ENCODE measurements around the gene PLXNA1. TPM values are rescaled to one million over a fixed set of nuclear protein-coding genes. Genes with fewer than 3 reads are reported as not detected.

PLXNA1 gene
- total RNA-seq, 2 donors from 2014 or later = 7.1 to 9.3 TPM

DNA sequence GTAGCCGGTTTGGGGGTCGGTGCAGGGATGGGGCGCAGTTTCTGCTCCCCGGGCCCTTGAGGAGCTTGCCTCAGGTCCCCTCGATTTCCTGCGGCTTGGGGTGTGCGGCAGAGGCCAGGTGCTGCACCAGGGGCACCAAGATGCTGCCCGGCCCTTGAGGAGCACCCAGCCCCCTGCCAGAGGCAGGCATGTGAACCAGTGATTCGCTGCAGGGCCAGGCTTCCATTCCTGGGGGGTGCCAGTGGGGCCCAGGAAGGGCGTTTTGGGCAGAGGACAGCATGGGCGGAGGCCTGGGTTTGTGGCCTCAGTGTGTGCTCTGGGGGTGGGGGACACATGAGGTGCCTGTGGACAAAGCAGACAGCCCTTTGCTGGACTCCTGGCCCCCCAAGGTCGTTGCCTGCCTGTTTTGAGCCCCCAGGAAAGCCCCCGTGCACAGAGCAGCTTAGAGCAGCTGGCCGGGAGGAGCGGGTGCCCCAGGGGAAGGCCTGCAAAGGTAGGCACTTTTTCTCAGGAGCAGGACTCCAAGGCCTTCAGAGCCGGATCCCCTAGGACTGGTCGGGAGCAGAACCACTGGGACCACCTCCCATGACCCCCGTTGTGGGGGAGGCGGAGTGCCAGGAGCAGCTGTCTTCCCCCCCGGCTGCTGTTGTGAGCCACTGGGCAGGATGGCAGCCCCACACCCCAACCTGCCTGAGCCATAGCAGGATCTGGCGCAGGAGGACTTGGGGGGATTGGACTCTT is 1.6 kb downstream of the PLXNA1 start:
- ATAC-seq (replicated peaks) = no peak
- H3K9me3 Mint-ChIP-seq = no peaks in the 10 kb centered on the region
- peak overlapping the region; percentile 39 for H3K4me3 Mint-ChIP-seq
- no peak overlapping the region for H3K27ac Mint-ChIP-seq
- no peaks in the 10 kb centered on the region for H3K36me3 Mint-ChIP-seq (ENCODE audit: low read depth)
- peaks cover 5% of the 10 kb centered on the region for H3K4me1 Mint-ChIP-seq
- no peaks in the 10 kb centered on the region for H3K27me3 Mint-ChIP-seq

- ATAC-seq (replicated peaks) = no peak
- Mint-ChIP-seq H3K36me3 (ENCODE audit: low read depth) (no peaks in the 10 kb centered on the region), H3K4me1 (peaks cover 5% of the 10 kb centered on the region), H3K4me3 (no peak overlapping the region), H3K9me3 (no peaks in the 10 kb centered on the region), H3K27ac (no peak overlapping the region), H3K27me3 (no peaks in the 10 kb centered on the region)
These were observed 2.4 kb downstream of the PLXNA1 start for GRCh38 chr3:126985132-126985985.

- Mint-ChIP-seq H3K27ac (no peak overlapping the region), H3K36me3 (ENCODE audit: low read depth) (peaks cover 3% of the 10 kb centered on the region), H3K4me3 (no peak overlapping the region), H3K27me3 (no peaks in the 10 kb centered on the region), H3K9me3 (no peaks in the 10 kb centered on the region), H3K4me1 (peaks cover 5% of the 10 kb centered on the region)
- ATAC-seq (replicated peaks) = no peak
These were observed 3.1 kb downstream of the PLXNA1 start for GRCh38 chr3:126986001-126986400.

DNA sequence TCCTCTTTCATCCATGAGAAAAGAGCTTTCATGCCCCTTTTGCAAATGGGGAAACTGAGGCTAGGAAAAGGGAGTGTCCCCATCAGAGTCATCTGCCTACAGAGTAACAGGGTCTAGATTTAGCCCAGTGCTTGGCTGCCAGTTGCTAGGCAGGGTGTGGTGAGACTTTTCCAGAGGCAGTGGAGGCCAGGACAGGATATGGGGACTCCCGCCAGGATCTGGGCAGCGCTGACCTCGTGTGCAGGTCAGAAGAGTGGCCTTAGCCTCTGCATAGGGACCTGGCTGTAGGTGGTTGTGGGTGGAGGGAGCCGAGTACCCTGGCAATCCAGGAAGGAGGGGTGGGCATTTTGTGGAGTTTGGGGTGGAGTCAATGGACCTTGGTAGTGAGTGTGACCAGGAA is 4.2 kb downstream of the PLXNA1 start:
- no peak overlapping the region for H3K4me3 Mint-ChIP-seq
- H3K27me3 Mint-ChIP-seq = no peaks in the 10 kb centered on the region
- H3K36me3 Mint-ChIP-seq (ENCODE audit: low read depth) = peaks cover 7% of the 10 kb centered on the region
- no peaks in the 10 kb centered on the region for H3K9me3 Mint-ChIP-seq
- H3K27ac Mint-ChIP-seq = no peak overlapping the region
- H3K4me1 Mint-ChIP-seq = peaks cover 5% of the 10 kb centered on the region
- no peak for ATAC-seq (replicated peaks)

DNA sequence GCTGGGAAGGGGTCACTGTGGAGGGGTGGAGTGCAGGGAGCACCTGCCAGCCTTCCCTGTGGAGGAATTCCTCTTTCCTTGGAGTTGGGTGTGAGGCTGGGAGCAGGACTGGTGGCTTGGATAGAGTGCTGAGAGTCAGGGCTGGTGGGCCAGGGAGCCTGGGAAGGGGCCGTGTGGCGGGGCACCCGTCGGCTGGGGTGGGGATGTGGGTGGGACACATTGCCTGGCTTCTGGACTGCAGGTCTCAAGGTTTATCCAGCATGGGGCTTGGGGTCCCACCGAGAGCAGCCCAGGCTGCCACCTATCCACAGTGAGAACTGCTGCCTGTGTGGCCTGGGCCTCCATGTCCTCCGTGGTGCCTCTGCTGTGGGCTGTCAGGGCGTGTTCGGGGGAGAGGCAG is 4.7 kb downstream of the PLXNA1 start:
- no peak overlapping the region for H3K4me3 Mint-ChIP-seq
- H3K27me3 Mint-ChIP-seq = no peaks in the 10 kb centered on the region
- no peak for ATAC-seq (replicated peaks)
- peaks cover 7% of the 10 kb centered on the region for H3K36me3 Mint-ChIP-seq (ENCODE audit: low read depth)
- peaks cover 5% of the 10 kb centered on the region for H3K4me1 Mint-ChIP-seq
- no peaks in the 10 kb centered on the region for H3K9me3 Mint-ChIP-seq
- H3K27ac Mint-ChIP-seq = no peak overlapping the region

DNA sequence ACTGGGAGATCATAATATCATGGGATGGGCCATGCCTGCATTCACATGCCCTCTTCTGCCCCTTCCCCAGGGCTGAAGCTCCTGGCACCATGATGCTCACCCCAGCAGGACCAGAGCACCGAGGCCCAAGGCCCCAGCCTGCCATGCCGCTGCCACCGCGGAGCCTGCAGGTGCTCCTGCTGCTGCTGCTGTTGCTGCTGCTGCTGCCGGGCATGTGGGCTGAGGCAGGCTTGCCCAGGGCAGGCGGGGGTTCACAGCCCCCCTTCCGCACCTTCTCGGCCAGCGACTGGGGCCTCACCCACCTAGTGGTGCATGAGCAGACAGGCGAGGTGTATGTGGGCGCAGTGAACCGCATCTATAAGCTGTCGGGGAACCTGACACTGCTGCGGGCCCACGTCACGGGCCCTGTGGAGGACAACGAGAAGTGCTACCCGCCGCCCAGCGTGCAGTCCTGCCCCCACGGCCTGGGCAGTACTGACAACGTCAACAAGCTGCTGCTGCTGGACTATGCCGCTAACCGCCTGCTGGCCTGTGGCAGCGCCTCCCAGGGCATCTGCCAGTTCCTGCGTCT is 5.6 kb downstream of the PLXNA1 start:
- ATAC-seq (replicated peaks) = no peak
- no peak overlapping the region for H3K27ac Mint-ChIP-seq
- peaks cover 7% of the 10 kb centered on the region for H3K36me3 Mint-ChIP-seq (ENCODE audit: low read depth)
- no peaks in the 10 kb centered on the region for H3K9me3 Mint-ChIP-seq
- no peaks in the 10 kb centered on the region for H3K27me3 Mint-ChIP-seq
- peaks cover 5% of the 10 kb centered on the region for H3K4me1 Mint-ChIP-seq
- no peak overlapping the region for H3K4me3 Mint-ChIP-seq

DNA sequence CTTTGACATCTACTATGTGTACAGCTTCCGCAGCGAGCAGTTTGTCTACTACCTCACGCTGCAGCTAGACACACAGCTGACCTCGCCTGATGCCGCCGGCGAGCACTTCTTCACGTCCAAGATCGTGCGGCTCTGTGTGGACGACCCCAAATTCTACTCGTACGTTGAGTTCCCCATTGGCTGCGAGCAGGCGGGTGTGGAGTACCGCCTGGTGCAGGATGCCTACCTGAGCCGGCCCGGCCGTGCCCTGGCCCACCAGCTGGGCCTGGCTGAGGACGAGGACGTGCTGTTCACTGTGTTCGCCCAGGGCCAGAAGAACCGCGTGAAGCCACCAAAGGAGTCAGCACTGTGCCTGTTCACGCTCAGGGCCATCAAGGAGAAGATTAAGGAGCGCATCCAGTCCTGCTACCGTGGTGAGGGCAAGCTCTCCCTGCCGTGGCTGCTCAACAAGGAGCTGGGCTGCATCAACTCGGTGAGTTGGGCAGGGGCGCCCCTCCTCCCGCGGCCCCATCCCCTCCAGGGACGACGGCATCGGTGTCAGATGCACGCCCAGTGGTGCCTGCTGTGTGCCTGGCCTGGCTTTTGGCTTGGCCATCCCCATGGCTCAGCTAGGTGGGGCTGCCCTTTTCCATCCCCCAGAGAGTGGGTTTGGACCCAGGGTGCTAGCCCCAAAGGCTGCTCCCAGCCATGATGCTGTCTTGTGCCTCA is 6.6 kb downstream of the PLXNA1 start:
- Mint-ChIP-seq H3K27me3 (no peaks in the 10 kb centered on the region), H3K9me3 (no peaks in the 10 kb centered on the region), H3K36me3 (ENCODE audit: low read depth) (peaks cover 7% of the 10 kb centered on the region), H3K4me1 (peaks cover 5% of the 10 kb centered on the region), H3K27ac (no peak overlapping the region), H3K4me3 (no peak overlapping the region)
- no peak for ATAC-seq (replicated peaks)

GRCh38 chr3:126990024-126990700 is 7.2 kb downstream of the PLXNA1 start:
- H3K27ac Mint-ChIP-seq = no peak overlapping the region
- H3K4me1 Mint-ChIP-seq = peaks cover 5% of the 10 kb centered on the region
- ATAC-seq (replicated peaks) = no peak
- H3K27me3 Mint-ChIP-seq = no peaks in the 10 kb centered on the region
- H3K9me3 Mint-ChIP-seq = no peaks in the 10 kb centered on the region
- peaks cover 7% of the 10 kb centered on the region for H3K36me3 Mint-ChIP-seq (ENCODE audit: low read depth)
- no peak overlapping the region for H3K4me3 Mint-ChIP-seq

GRCh38 chr3:126990890-126991289 is 8.0 kb downstream of the PLXNA1 start:
- no peak overlapping the region for H3K4me3 Mint-ChIP-seq
- H3K9me3 Mint-ChIP-seq = no peaks in the 10 kb centered on the region
- peaks cover 5% of the 10 kb centered on the region for H3K4me1 Mint-ChIP-seq
- ATAC-seq (replicated peaks) = no peak
- peaks cover 7% of the 10 kb centered on the region for H3K36me3 Mint-ChIP-seq (ENCODE audit: low read depth)
- H3K27me3 Mint-ChIP-seq = no peaks in the 10 kb centered on the region
- no peak overlapping the region for H3K27ac Mint-ChIP-seq

GRCh38 chr3:126991366-126992200 is 8.7 kb downstream of the PLXNA1 start:
- H3K27ac Mint-ChIP-seq = no peak overlapping the region
- no peaks in the 10 kb centered on the region for H3K27me3 Mint-ChIP-seq
- H3K36me3 Mint-ChIP-seq (ENCODE audit: low read depth) = peaks cover 7% of the 10 kb centered on the region
- H3K4me3 Mint-ChIP-seq = no peak overlapping the region
- ATAC-seq (replicated peaks) = no peak
- H3K4me1 Mint-ChIP-seq = peaks cover 5% of the 10 kb centered on the region
- no peaks in the 10 kb centered on the region for H3K9me3 Mint-ChIP-seq

GRCh38 chr3:126992216-126992615 is 9.3 kb downstream of the PLXNA1 start:
- no peak for ATAC-seq (replicated peaks)
- Mint-ChIP-seq H3K27me3 (no peaks in the 10 kb centered on the region), H3K9me3 (no peaks in the 10 kb centered on the region), H3K4me3 (no peak overlapping the region), H3K4me1 (peaks cover 2% of the 10 kb centered on the region), H3K36me3 (ENCODE audit: low read depth) (peaks cover 7% of the 10 kb centered on the region), H3K27ac (no peak overlapping the region)

- Mint-ChIP-seq H3K36me3 (ENCODE audit: low read depth) (peaks cover 7% of the 10 kb centered on the region), H3K9me3 (no peaks in the 10 kb centered on the region)
These were observed 9.9 kb downstream of the PLXNA1 start for GRCh38 chr3:126992776-126993175.

GRCh38 chr3:126993436-126993835 is 10.5 kb downstream of the PLXNA1 start:
- Mint-ChIP-seq H3K27ac (no peak overlapping the region), H3K4me3 (no peak overlapping the region), H3K27me3 (no peaks in the 10 kb centered on the region), H3K36me3 (ENCODE audit: low read depth) (peaks cover 7% of the 10 kb centered on the region), H3K4me1 (no peaks in the 10 kb centered on the region), H3K9me3 (no peaks in the 10 kb centered on the region)
- ATAC-seq (replicated peaks) = no peak

More at GRCh38 chr3:126992776-126993175, 9.9 kb downstream of the PLXNA1 start:
- Mint-ChIP-seq H3K27ac (no peak overlapping the region), H3K4me3 (no peak overlapping the region), H3K27me3 (no peaks in the 10 kb centered on the region), H3K4me1 (no peaks in the 10 kb centered on the region)
- no peak for ATAC-seq (replicated peaks)
